Endothelial cell of umbilical vein (primary cell): ENCODE data around the gene HHLA2. TPM values are rescaled to one million over a fixed set of nuclear protein-coding genes. Genes with fewer than 3 reads are reported as not detected.

Experiments
- Bru-seq: library from RNA; stranded (reverse); fragments of 400-500 nt; gene quantifications from one replicate; lab custom pipeline; 2021; lab: Mats Ljungman, UMichigan
- BruChase-seq, 2 experiments: library from RNA; stranded (reverse); fragments of 400-500 nt; gene quantifications; one replicate each; lab custom pipeline; 2021; lab: Mats Ljungman, UMichigan
- BruUV-seq: library from RNA; stranded (reverse); fragments of 400-500 nt; replicated peaks from 2 replicates; lab custom pipeline; 2021; lab: Mats Ljungman, UMichigan
- CTCF ChIA-PET: fragments of 300-600, 350-600 bp; sonication (Branson Sonifier 250); formaldehyde crosslinking; loops from one replicate; lab custom pipeline; 2021; ENCODE audit warnings: antibody characterized with exemption, inconsistent platforms; lab: Charles Lee
- POLR2A ChIA-PET: fragments of 300-600, 350-600 bp; sonication (Branson Sonifier 250); formaldehyde crosslinking; loops from one replicate; lab custom pipeline; 2021; ENCODE audit warnings: antibody characterized with exemption, inconsistent platforms; lab: Charles Lee
- DNase-seq: peaks from one replicate; pipeline ENCODE4 v3.0.0-alpha.2; 2011; ENCODE audit warnings: low read depth, low spot score
- FAIRE-seq: peaks from 2 replicates; lab custom pipeline; 2011; peaks lifted over from hg19 to GRCh38; lab: Jason Lieb, UNC
- H2AFZ ChIP-seq: 2 replicates; pipeline ENCODE4 v1.6.0; 2012; ENCODE audit warnings: low read depth, low read length, control low read depth, inconsistent platforms
- H3K27ac ChIP-seq: 2 replicates; pipeline ENCODE4 v1.5.1; 2011; ENCODE audit warnings: low read depth, mild to moderate bottlenecking, control low read depth, low read length, moderate library complexity; ENCODE audit not compliant: insufficient read depth
- H3K27me3 ChIP-seq, 2 experiments: 2 replicates each; pipeline versions ENCODE4 v1.6.0 to v1.6.1; 2011; ENCODE audit warnings: low read length in 2 of 2, mixed read lengths in 1 of 2; ENCODE audit not compliant: control insufficient read depth in 2 of 2, insufficient read depth in 2 of 2
- H3K36me3 ChIP-seq, 2 experiments: 2 replicates in 1 of 2; 3 replicates in 1 of 2; pipeline ENCODE4 v1.5.1; 2011; ENCODE audit warnings: low read length in 2 of 2, mild to moderate bottlenecking in 1 of 2, moderate library complexity in 1 of 2; ENCODE audit not compliant: control insufficient read depth in 2 of 2, insufficient read depth in 2 of 2; ENCODE audit errors: extremely low read depth in 1 of 2
- H3K4me1 ChIP-seq: 3 replicates; pipeline ENCODE4 v1.5.1; 2011; ENCODE audit warnings: mild to moderate bottlenecking, low read length; ENCODE audit not compliant: control insufficient read depth, insufficient read depth; ENCODE audit errors: extremely low read depth
- H3K4me2 ChIP-seq: 2 replicates; pipeline ENCODE4 v1.6.1; 2011; ENCODE audit warnings: low read length, control low read depth, mixed read lengths; ENCODE audit not compliant: insufficient read depth
- H3K4me3 ChIP-seq, 3 experiments: fragments of 200-600 bp in 1 of 3; sonication (generic), shearing (Covaris generic) in 1 of 3; replicated peaks in 1 of 3; 2 replicates each; pipeline ENCODE4 v1.5.1; 2011 to 2016; ENCODE audit warnings: control low read depth in 3 of 3, low read length in 3 of 3, mild to moderate bottlenecking in 2 of 3, inconsistent platforms in 1 of 3, low read depth in 1 of 3, moderate library complexity in 1 of 3; ENCODE audit not compliant: insufficient read depth in 1 of 3
- H3K79me2 ChIP-seq: 2 replicates; pipeline ENCODE4 v1.6.0; 2012; ENCODE audit warnings: low read length, inconsistent platforms; ENCODE audit not compliant: control insufficient read depth, insufficient read depth
- H3K9ac ChIP-seq: replicated peaks from 2 replicates; pipeline ENCODE3; 2011; ENCODE audit warnings: low read length, control low read depth; ENCODE audit not compliant: insufficient read depth; ENCODE audit errors: extremely low read depth
- H3K9me1 ChIP-seq: replicated peaks from 3 replicates; pipeline ENCODE4 v1.6.0; 2011; ENCODE audit warnings: mild to moderate bottlenecking, low read length; ENCODE audit not compliant: control insufficient read depth, insufficient read depth; ENCODE audit errors: extremely low read depth
- H3K9me3 ChIP-seq: replicated peaks from 2 replicates; pipeline ENCODE4 v1.5.1; 2012; ENCODE audit warnings: low read length, inconsistent platforms; ENCODE audit not compliant: control insufficient read depth, insufficient read depth
- H4K20me1 ChIP-seq: replicated peaks from 2 replicates; pipeline ENCODE3; 2011; ENCODE audit warnings: mild to moderate bottlenecking, low read length; ENCODE audit not compliant: control insufficient read depth, insufficient read depth; ENCODE audit errors: extremely low read depth
- EZH2 ChIP-seq: IDR thresholded peaks from 2 replicates; pipeline ENCODE4 v1.6.1; 2012; ENCODE audit warnings: borderline replicate concordance, low read depth, mild to moderate bottlenecking, moderate library complexity, low read length, inconsistent platforms; ENCODE audit not compliant: severe bottlenecking
- FOS ChIP-seq: IDR thresholded peaks from 2 replicates; pipeline ENCODE4 v1.6.1; 2011; ENCODE audit warnings: mild to moderate bottlenecking, low read length, moderate library complexity, borderline replicate concordance; ENCODE audit not compliant: insufficient read depth
- GATA2 ChIP-seq: IDR thresholded peaks from 2 replicates; pipeline ENCODE4 v1.7.0; 2011; ENCODE audit warnings: low read depth, mild to moderate bottlenecking, moderate library complexity, mixed read lengths, low read length; ENCODE audit not compliant: insufficient read length, insufficient read depth
- JUN ChIP-seq: IDR thresholded peaks from 2 replicates; pipeline ENCODE4 v1.6.1; 2011; ENCODE audit warnings: borderline replicate concordance, low read depth; ENCODE audit not compliant: insufficient read length, insufficient read depth
- MYC ChIP-seq: IDR thresholded peaks from one replicate; pipeline ENCODE4 v1.6.1; 2011; ENCODE audit warnings: mild to moderate bottlenecking, low read depth, low read length
- POLR2A ChIP-seq: IDR thresholded peaks from 2 replicates; pipeline ENCODE4 v1.6.1; 2012; ENCODE audit warnings: low read depth, mild to moderate bottlenecking, control low read depth, low read length
- POLR2AphosphoS5 ChIP-seq: IDR thresholded peaks from 2 replicates; pipeline ENCODE4 v1.6.1; 2012; ENCODE audit warnings: low read depth, mild to moderate bottlenecking, control low read depth, low read length, moderate library complexity; ENCODE audit not compliant: insufficient read depth
- dilution Hi-C: fragments of 300-500 bp; cut with MboI; formaldehyde crosslinking; loops from one replicate; pipeline ENCODE4 v1.15.0; 2019; ENCODE audit warnings: low sequenced_read_pairs; ENCODE audit not compliant: extremely low pct_ligation_motif_present
- intact Hi-C: fragments of 100-400 bp; cut with micrococcal nuclease; formaldehyde crosslinking; loops from one replicate; pipeline ENCODE4 v1.10.0; 2022
- long read RNA-seq: library from polyadenylated mRNA; stranded (forward); transcript quantifications from one replicate; pipeline ENCODE4 v2.0.0, GENCODE V29; 2021
- polyA minus RNA-seq, 3 experiments: library from RNA; depleted of rRNA, polyadenylated mRNA; stranded (reverse); fragments of >200 nt; gene quantifications; 1 replicate in 1 of 3; 2 replicates in 2 of 3; pipeline ENCODE4 v1.2.3, GENCODE V29; 2011
- polyA plus RNA-seq, 4 experiments: library from polyadenylated mRNA; depleted of rRNA in 3 of 4; stranded (reverse) in 3 of 4; unstranded in 1 of 4; fragments of >200 nt; gene quantifications; 2 replicates each; pipeline versions ENCODE4 v1.2.1 to v1.2.3, GENCODE V29; 2011 to 2012; ENCODE audit warnings: missing spikeins in 1 of 4
- total RNA-seq: library from RNA; stranded (reverse); gene quantifications from 2 replicates; pipeline ENCODE4 v1.2.3, GENCODE V29; 2021
- TF ChIP-seq, protein P1 (sequence below): IDR thresholded peaks from 2 replicates; pipeline ENCODE4 v1.6.1; 2011; ENCODE audit not compliant: insufficient read depth, insufficient read length
- TF ChIP-seq, protein P2 (sequence below), 2 donors: IDR thresholded peaks; 1 replicate in 1 of 2; 2 replicates in 1 of 2; pipeline ENCODE4 v1.5.1; 2011; ENCODE audit warnings: low read length in 2 of 2, mild to moderate bottlenecking in 2 of 2, moderate library complexity in 2 of 2, control low read depth in 1 of 2, inconsistent platforms in 1 of 2, low read depth in 1 of 2; ENCODE audit not compliant: insufficient read depth in 1 of 2; ENCODE audit errors: extremely low read depth in 1 of 2

Gene HHLA2
- total RNA-seq (not detected in 2 replicates), polyA plus RNA-seq (not detected in 2 replicates), polyA minus RNA-seq (not detected in 2 replicates), Bru-seq, nascent RNA (percentile 1 among the genes with signal in this experiment), BruChase-seq, experiment 1, labeled RNA remaining after a 6-hour chase (percentile 3 among the genes with signal in this experiment), BruChase-seq, experiment 2, labeled RNA remaining after a 2-hour chase (not detected)
- polyA plus RNA-seq (2011; cell fraction: cytosol; rRNA removed) = not detected in 2 replicates
- polyA plus RNA-seq (2011; cell fraction: nucleus; rRNA removed) = not detected in 2 replicates
- not detected in 2 replicates for polyA plus RNA-seq (2012)
- polyA minus RNA-seq (2011; cell fraction: cytosol; rRNA and poly(A)+ RNA removed) = not detected
- not detected in 2 replicates for polyA minus RNA-seq (2011; cell fraction: nucleus; rRNA and poly(A)+ RNA removed)
- long read RNA-seq = 0 reads

- Histone ChIP-seq H4K20me1 (no peaks in the 10 kb centered on the region), H3K9me3 (no peaks in the 10 kb centered on the region), H3K9me1 (no peaks in the 10 kb centered on the region), H3K27ac (no peak within 1 kb of the TSS), H3K4me1 (no peaks in the 10 kb centered on the region), H2AFZ (no peak within 1 kb of the TSS), H3K79me2 (no peaks in the 10 kb centered on the region), H3K4me2 (no peak within 1 kb of the TSS), H3K4me3 (no peak within 1 kb of the TSS), H3K27me3 (peaks cover 0 to 10% of the 10 kb centered on the region in 2 experiments), H3K36me3 (no peaks in the 10 kb centered on the region), H3K9ac (no peak within 1 kb of the TSS)
- intact Hi-C loops (no loop called here), dilution Hi-C loops (no loop called here)
- TF ChIP-seq POLR2A (no peak), JUN (no peak), POLR2AphosphoS5 (no peak)
- TF ChIP-seq, protein P1, sequence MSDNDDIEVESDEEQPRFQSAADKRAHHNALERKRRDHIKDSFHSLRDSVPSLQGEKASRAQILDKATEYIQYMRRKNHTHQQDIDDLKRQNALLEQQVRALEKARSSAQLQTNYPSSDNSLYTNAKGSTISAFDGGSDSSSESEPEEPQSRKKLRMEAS = no peak
- ChIA-PET CTCF (no interaction called here), POLR2A (no interaction called here)
- BruUV-seq = no TSS peak
- FAIRE-seq (no peak), DNase-seq (no peak)
These were observed at the start of gene HHLA2 for GRCh38 chr3:108296239-108296638. HHLA2 (plus strand) TSS chr3:108296548; CDS start chr3:108351814, 55,266 bp downstream.

DNA sequence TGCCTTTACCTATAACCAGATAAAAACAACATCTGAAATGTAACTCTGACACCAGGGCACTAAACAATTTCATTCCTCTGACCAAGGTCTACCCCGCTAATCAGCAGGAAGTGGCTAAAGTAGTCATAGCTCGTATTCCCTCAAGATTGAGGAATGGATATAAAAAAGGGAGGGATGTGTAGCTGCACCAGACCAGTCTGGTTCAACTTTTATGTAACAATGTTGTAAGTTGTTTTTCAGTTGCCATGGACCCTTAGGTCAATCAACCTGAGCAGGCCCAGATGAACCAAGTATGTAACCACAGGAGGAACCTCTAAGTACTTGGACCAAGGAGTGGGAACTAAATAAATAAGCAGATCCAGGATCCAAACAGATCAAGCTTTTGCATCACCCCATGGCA is 45.7 kb upstream of the HHLA2 start:
- H3K9ac ChIP-seq = no peak overlapping the region
- FAIRE-seq (no peak), DNase-seq (no peak)
- no peaks in the 10 kb centered on the region for H3K79me2 ChIP-seq
- H3K4me3 ChIP-seq = no peak overlapping the region
- dilution Hi-C loops = no loop called here
- no peak overlapping the region for H3K4me2 ChIP-seq
- no TSS peak for BruUV-seq
- no peaks in the 10 kb centered on the region for H4K20me1 ChIP-seq
- H2AFZ ChIP-seq = no peak overlapping the region
- POLR2A ChIA-PET = no interaction called here
- intact Hi-C loops = no loop called here
- H3K9me3 ChIP-seq = no peaks in the 10 kb centered on the region
- CTCF ChIA-PET = interaction anchor here (1.1 to 1.4 kb wide), 3 partner anchors 10 to 323 kb away, joined by 3 read pairs; no protein-coding TSS in a partner anchor
- peaks cover 0 to 3% of the 10 kb centered on the region in 2 experiments for H3K27me3 ChIP-seq
- no peaks in the 10 kb centered on the region for H3K9me1 ChIP-seq
- TF ChIP-seq EZH2 = no peak
- TF ChIP-seq, protein P2, sequence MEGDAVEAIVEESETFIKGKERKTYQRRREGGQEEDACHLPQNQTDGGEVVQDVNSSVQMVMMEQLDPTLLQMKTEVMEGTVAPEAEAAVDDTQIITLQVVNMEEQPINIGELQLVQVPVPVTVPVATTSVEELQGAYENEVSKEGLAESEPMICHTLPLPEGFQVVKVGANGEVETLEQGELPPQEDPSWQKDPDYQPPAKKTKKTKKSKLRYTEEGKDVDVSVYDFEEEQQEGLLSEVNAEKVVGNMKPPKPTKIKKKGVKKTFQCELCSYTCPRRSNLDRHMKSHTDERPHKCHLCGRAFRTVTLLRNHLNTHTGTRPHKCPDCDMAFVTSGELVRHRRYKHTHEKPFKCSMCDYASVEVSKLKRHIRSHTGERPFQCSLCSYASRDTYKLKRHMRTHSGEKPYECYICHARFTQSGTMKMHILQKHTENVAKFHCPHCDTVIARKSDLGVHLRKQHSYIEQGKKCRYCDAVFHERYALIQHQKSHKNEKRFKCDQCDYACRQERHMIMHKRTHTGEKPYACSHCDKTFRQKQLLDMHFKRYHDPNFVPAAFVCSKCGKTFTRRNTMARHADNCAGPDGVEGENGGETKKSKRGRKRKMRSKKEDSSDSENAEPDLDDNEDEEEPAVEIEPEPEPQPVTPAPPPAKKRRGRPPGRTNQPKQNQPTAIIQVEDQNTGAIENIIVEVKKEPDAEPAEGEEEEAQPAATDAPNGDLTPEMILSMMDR (IDR thresholded peaks at IDR 0.05; ENCODE audit: extremely low read depth in 1 of 2, insufficient read depth in 1 of 2, low read depth in 1 of 2, low read length in 2 of 2) = no peak
- TF ChIP-seq MYC = no peak
- TF ChIP-seq JUN = no peak
- no peak for TF ChIP-seq POLR2A
- TF ChIP-seq, protein P1 = no peak
- no peak for TF ChIP-seq POLR2AphosphoS5
- TF ChIP-seq FOS = no peak
- TF ChIP-seq GATA2 = no peak
- no peaks in the 10 kb centered on the region for H3K4me1 ChIP-seq
- H3K36me3 ChIP-seq = no peaks in the 10 kb centered on the region
- no peak overlapping the region for H3K27ac ChIP-seq
